ENCODE measurements around the gene ZFC3H1. TPM values are rescaled to one million over a fixed set of nuclear protein-coding genes. Genes with fewer than 3 reads are reported as not detected.

Gene ZFC3H1
- total RNA-seq, 1 experiment from 2014 or later = 24.4 TPM

GRCh38 chr12:71578694-71579258, 84.9 kb downstream of the ZFC3H1 start:
- Histone ChIP-seq H2BK20ac (ENCODE audit: low read depth, low read length, poor library complexity, severe bottlenecking) (no peak overlapping the region), H3K23ac (ENCODE audit: insufficient read length, low read depth, low read length) (no peak overlapping the region), H4K5ac (ENCODE audit: insufficient read length, low read depth, low read length) (no peak overlapping the region), H3K27me3 (ENCODE audit: insufficient read depth, low read length) (no peaks in the 10 kb centered on the region), H2BK12ac (ENCODE audit: insufficient read length, low read depth, low read length) (no peak overlapping the region), H3K23me2 (ENCODE audit: insufficient read length, low read depth, low read length, poor library complexity, severe bottlenecking) (no peaks in the 10 kb centered on the region), H3K9ac (ENCODE audit: extremely low read depth, insufficient read length, low read length) (no peak overlapping the region), H2AFZ (ENCODE audit: low read length) (no peak overlapping the region), H2BK5ac (ENCODE audit: insufficient read length, low read length) (no peak overlapping the region), H3K56ac (ENCODE audit: insufficient read length, low read depth, low read length) (no peak overlapping the region), H3K4me1 (ENCODE audit: insufficient read depth, low read length) (no peaks in the 10 kb centered on the region), H3T11ph (ENCODE audit: low read length) (no peak overlapping the region), H3K79me2 (ENCODE audit: insufficient read depth, low read length) (no peaks in the 10 kb centered on the region), H3K4ac (ENCODE audit: low read depth, low read length) (no peak overlapping the region), H3K4me2 (ENCODE audit: insufficient read depth, insufficient read length, low read length) (no peak overlapping the region), H3K18ac (ENCODE audit: insufficient read length, low read depth, low read length) (no peak overlapping the region), H4K91ac (ENCODE audit: insufficient read length, low read depth, low read length) (no peak overlapping the region), H4K8ac (replicated peaks; ENCODE audit: insufficient read length, low read depth, low read length) (no peak overlapping the region), H3K27ac (ENCODE audit: insufficient read length, low read depth, low read length) (no peak overlapping the region), H3K9me3 (ENCODE audit: control insufficient read depth, low read depth, low read length) (no peaks in the 10 kb centered on the region), H2BK120ac (ENCODE audit: low read depth, low read length, poor library complexity, severe bottlenecking) (no peak overlapping the region), H3K79me1 (ENCODE audit: insufficient read depth, low read depth, low read length, poor library complexity, severe bottlenecking) (no peaks in the 10 kb centered on the region), H4K20me1 (ENCODE audit: control insufficient read depth, insufficient read depth, insufficient read length) (no peaks in the 10 kb centered on the region), H3K14ac (ENCODE audit: insufficient read depth, low read length) (no peak overlapping the region), H2AK5ac (ENCODE audit: insufficient read length, low read length) (no peak overlapping the region), H2BK15ac (ENCODE audit: low read depth, low read length) (no peak overlapping the region)
- Mint-ChIP-seq H3K9me3 (no peaks in the 10 kb centered on the region), H3K27me3 (ENCODE audit: low read depth) (no peaks in the 10 kb centered on the region), H3K36me3 (ENCODE audit: insufficient read depth in 1 of 3, low read depth in 3 of 3) (no peaks in the 10 kb centered on the region), H3K4me3 (no peak overlapping the region), H3K27ac (no peak overlapping the region), H3K4me1 (peaks cover 0 to 3% of the 10 kb centered on the region in 2 experiments; a peak in 1 of 4 replicates)
- no CpG with 5 or more reads among the region's 5 CpGs for WGBS (ENCODE audit: extremely low coverage, insufficient read length, low lambda C conversion rate)
- no peak for DNase-seq
- no peak for TF ChIP-seq CTCF (conservative IDR thresholded peaks at IDR 0.05)
